GM12892 (cell line): ENCODE measurements around the gene MCM6.

Source experiments
- DNase-seq: peaks from one replicate; pipeline ENCODE4 v3.0.0; 2011; ENCODE audit not compliant: insufficient read length
- FAIRE-seq: peaks from 2 replicates; lab custom pipeline; 2011; peaks lifted over from hg19 to GRCh38; lab: Jason Lieb, UNC
- POLR2A ChIP-seq: IDR thresholded peaks from 2 replicates; pipeline ENCODE4 v1.6.1; 2011; ENCODE audit warnings: low read depth, low read length, control low read depth
- POLR2AphosphoS5 ChIP-seq: IDR thresholded peaks from 2 replicates; pipeline ENCODE4 v1.6.1; 2011; ENCODE audit warnings: low read depth, low read length, control low read depth
- TAF1 ChIP-seq: IDR thresholded peaks from 2 replicates; pipeline ENCODE4 v1.6.1; 2011; ENCODE audit warnings: low read depth, mild to moderate bottlenecking, control low read depth, low read length, borderline replicate concordance

MCM6 gene

DNA sequence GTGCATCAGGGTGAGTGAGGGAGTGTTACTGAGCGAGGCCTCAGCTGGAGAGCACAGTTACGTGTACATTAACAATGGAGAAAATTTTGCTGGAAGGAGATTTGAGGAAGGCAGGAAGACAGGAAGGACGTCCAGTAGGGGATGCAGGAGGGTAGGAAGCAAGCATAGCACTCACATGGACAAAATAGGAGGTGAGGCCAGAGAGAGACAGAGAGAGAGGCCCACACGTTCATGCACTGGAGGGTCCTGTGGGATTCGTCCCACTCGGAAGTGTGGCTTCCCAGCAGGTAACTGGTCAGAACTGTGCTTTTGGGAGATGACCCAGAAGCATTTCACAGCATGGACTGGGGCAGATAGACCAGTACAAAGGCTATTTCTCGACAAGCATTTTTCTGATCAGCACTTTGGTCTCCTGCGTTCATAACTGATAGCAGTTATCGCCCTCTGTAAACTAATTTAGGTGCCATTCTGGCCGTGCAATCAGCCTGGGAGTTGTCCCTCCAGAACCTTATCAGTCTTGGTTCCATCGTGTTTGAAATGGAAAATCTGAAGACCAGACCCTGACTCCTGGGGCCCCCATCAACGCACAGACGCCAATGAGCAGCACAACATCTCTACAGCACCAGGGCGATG is 44.9 kb downstream of the MCM6 start:
- FAIRE-seq (no peak), DNase-seq (no peak)
- TF ChIP-seq POLR2A (no peak), TAF1 (no peak), POLR2AphosphoS5 (no peak)

GRCh38 chr2:135829378-135830135 is 46.7 kb downstream of the MCM6 start:
- FAIRE-seq (no peak), DNase-seq (no peak)
- TF ChIP-seq TAF1, result no peak
- no peak for TF ChIP-seq POLR2A
- TF ChIP-seq POLR2AphosphoS5, result no peak

GRCh38 chr2:135826544-135826943 is 49.7 kb downstream of the MCM6 start:
- FAIRE-seq, result no peak
- DNase-seq, result no peak
- TF ChIP-seq POLR2A (no peak), TAF1 (no peak), POLR2AphosphoS5 (no peak)

DNA sequence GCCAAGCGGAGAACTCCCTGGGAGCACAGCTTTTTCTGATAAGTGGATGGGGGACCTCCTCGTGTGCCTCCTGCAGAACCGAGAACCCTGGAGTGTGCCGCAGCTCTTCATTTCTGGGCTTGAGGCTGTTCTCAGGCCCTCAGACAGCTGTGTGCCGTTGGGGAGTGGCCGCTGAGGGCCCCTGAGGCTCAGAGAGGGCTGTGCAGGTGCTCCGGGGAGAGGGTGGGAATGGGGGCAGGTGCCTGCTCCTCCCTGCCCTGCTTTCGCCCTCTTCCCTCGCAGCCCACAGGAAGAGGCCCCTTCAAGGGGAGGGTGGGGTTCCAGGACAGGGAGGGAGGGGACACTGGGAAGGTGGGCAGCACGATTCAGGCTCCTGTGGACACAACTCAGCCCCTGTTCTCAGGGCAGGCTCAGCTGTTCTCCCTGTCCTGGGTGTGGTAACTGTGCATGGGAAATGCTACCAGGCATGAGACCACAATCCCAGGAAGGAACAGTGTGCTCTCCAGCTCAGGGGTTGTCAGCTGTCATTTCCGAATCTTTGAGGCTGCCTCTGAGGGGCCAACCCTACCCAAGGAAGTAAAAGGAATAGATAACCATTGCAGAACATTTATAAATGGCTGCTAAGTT is 50.6 kb downstream of the MCM6 start:
- DNase-seq, result no peak
- FAIRE-seq, result no peak
- TF ChIP-seq POLR2AphosphoS5 (no peak), POLR2A (no peak)

DNA sequence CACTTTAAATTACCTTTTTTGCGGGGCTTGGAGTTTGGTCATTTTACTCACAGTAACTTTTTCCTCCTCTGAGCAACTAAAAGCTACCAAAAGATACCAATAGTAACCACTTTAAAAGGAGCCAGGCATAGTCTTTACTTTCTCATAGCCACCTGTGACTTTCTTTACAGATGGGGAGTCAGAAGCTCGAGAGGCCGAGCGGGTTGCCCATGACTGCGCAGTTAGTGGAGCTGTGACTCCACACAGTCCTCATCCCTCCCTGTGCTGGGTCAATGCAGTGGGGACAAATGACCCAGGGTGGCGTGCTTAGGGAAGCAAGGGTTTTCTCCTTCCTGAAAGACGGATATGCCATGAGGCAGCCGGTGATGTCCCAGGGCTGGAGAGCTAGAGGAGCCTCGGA is 51.1 kb downstream of the MCM6 start:
- TF ChIP-seq POLR2AphosphoS5 (no peak), TAF1 (no peak), POLR2A (no peak)
- no peak for FAIRE-seq
- DNase-seq, result no peak

- FAIRE-seq (no peak), DNase-seq (no peak)
- TF ChIP-seq POLR2A (no peak), TAF1 (no peak), POLR2AphosphoS5 (no peak)
Observed at GRCh38 chr2:135822855-135823254, 53.4 kb downstream of the MCM6 start.

GRCh38 chr2:135821190-135821589 is 55.1 kb downstream of the MCM6 start:
- FAIRE-seq (peak; percentile 73), DNase-seq (no peak)
- no peak for TF ChIP-seq POLR2AphosphoS5
- no peak for TF ChIP-seq TAF1
- TF ChIP-seq POLR2A, result no peak

DNA sequence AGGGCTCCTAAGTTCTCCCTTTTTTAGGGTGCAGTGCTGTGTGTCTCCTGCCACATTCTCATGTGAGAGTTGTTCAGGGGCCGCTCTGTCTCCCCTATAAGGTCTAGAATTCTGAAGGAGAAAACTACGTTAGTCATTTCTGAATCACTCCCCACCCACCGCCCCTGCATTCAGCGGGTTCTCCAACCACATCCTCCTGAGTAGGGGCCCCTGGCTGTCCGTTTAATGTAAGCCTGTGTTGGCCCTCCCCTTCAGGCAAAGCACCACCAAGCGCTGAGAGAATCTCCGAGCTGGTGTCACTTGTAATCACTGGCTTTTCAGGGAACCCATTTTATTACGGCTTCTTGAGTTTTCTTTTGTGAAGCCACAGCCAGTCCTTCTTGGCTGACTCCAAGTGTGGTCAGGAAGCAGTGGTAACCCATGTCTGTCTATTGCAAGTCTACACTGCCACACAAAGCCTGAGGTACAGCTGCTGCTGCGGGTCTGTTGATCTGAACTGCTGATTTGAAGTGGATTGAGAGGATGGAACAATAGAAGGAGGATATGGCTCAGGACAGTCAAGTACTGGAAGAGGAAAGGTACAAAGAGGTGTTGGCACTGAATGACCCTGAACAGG is 56.1 kb downstream of the MCM6 start:
- peak; percentile 32 for DNase-seq
- peak; percentile 87 for FAIRE-seq
- TF ChIP-seq POLR2A (peak; percentile 33), TAF1 (0 out of 2 replicates have a peak, but pooled peaks have one; percentile 32), POLR2AphosphoS5 (no peak; the same call in 1 of the 2 replicates)

GRCh38 chr2:135818937-135819610 is 57.2 kb downstream of the MCM6 start:
- FAIRE-seq, result no peak
- TF ChIP-seq TAF1, result no peak
- no peak for TF ChIP-seq POLR2AphosphoS5
- TF ChIP-seq POLR2A, result no peak

DNA sequence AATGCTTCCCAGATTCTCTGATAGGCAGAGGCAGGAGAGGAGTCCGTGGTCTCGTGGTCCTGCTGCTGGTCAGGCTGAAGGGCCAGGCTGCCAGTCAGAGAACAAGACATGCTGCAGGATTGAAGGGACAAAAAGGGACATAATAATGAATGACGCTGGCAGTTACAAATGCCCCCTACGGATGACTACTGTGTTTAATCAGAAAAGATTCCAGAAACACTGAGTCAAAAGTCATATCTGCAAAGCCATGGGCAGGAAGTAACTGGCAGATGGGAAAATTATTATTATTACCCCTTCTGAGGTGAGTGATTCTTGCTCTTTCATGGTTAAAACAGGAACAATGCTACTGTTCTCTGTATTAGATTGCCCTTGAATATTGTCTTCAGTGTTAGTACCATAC is 58.3 kb downstream of the MCM6 start:
- DNase-seq (no peak), FAIRE-seq (no peak)
- TF ChIP-seq POLR2A (no peak), TAF1 (no peak), POLR2AphosphoS5 (no peak)

More at GRCh38 chr2:135818937-135819610, 57.2 kb downstream of the MCM6 start:
- no peak for DNase-seq

- DNase-seq, result no peak
- TF ChIP-seq POLR2AphosphoS5 (no peak), TAF1 (no peak), POLR2A (no peak)
- FAIRE-seq, result no peak
Observed at GRCh38 chr2:135817466-135817865, 58.8 kb downstream of the MCM6 start.
